Neuron (in vitro differentiated cells): Measurements from ENCODE around the gene MVP.

Source experiments
- H2AFZ ChIP-seq: one replicate; pipeline ENCODE4 v1.6.1; 2013; ENCODE audit warnings: low read depth, mild to moderate bottlenecking, inconsistent platforms, low read length, moderate library complexity
- H3K27me3 ChIP-seq: one replicate; pipeline ENCODE4 v1.6.1; 2013; ENCODE audit warnings: low read length; ENCODE audit not compliant: insufficient read depth
- H3K36me3 ChIP-seq: one replicate; pipeline ENCODE4 v1.6.1; 2013; ENCODE audit warnings: low read length; ENCODE audit not compliant: insufficient read depth
- H3K4me1 ChIP-seq: one replicate; pipeline ENCODE4 v1.6.1; 2013; ENCODE audit warnings: low read length; ENCODE audit not compliant: insufficient read depth
- H3K4me3 ChIP-seq: 2 replicates; pipeline ENCODE4 v1.5.1; 2013; ENCODE audit warnings: mild to moderate bottlenecking, low read length, moderate library complexity
- H3K9me3 ChIP-seq: one replicate; pipeline ENCODE4 v1.6.1; 2013; ENCODE audit warnings: low read length

MVP gene

GRCh38 chr16:29807426-29808218 is 12.6 kb upstream of the MVP start:
- Histone ChIP-seq H3K27me3 (no peaks in the 10 kb centered on the region), H2AFZ (no peak overlapping the region), H3K4me3 (peak overlapping the region; percentile 59), H3K9me3 (no peaks in the 10 kb centered on the region), H3K4me1 (peaks cover 48% of the 10 kb centered on the region), H3K36me3 (peaks cover 29% of the 10 kb centered on the region)

- Histone ChIP-seq H2AFZ (no peak overlapping the region), H3K9me3 (no peaks in the 10 kb centered on the region), H3K4me1 (peaks cover 52% of the 10 kb centered on the region), H3K27me3 (no peaks in the 10 kb centered on the region), H3K36me3 (peaks cover 21% of the 10 kb centered on the region), H3K4me3 (peak overlapping the region; percentile 59)
Measured at GRCh38 chr16:29808219-29808900, 11.9 kb upstream of the MVP start.

- H3K9me3 ChIP-seq: no peaks in the 10 kb centered on the region
- H3K27me3 ChIP-seq: no peaks in the 10 kb centered on the region
- H3K36me3 ChIP-seq: peaks cover 16% of the 10 kb centered on the region
- no peak overlapping the region for H3K4me3 ChIP-seq
- H2AFZ ChIP-seq: no peak overlapping the region
- H3K4me1 ChIP-seq: peaks cover 56% of the 10 kb centered on the region
Measured at GRCh38 chr16:29809031-29809747, 11.1 kb upstream of the MVP start.

- H3K36me3 ChIP-seq: peaks cover 16% of the 10 kb centered on the region
- H3K27me3 ChIP-seq: no peaks in the 10 kb centered on the region
- no peaks in the 10 kb centered on the region for H3K9me3 ChIP-seq
- peak overlapping the region; percentile 83 for H3K4me3 ChIP-seq
- no peak overlapping the region for H2AFZ ChIP-seq
- peaks cover 56% of the 10 kb centered on the region for H3K4me1 ChIP-seq
Measured at GRCh38 chr16:29809850-29810698, 10.2 kb upstream of the MVP start.

GRCh38 chr16:29810699-29811169 is 9.5 kb upstream of the MVP start:
- H3K36me3 ChIP-seq: peaks cover 16% of the 10 kb centered on the region
- H3K27me3 ChIP-seq: no peaks in the 10 kb centered on the region
- no peak overlapping the region for H2AFZ ChIP-seq
- peak overlapping the region; percentile 83 for H3K4me3 ChIP-seq
- H3K4me1 ChIP-seq: peaks cover 62% of the 10 kb centered on the region
- no peaks in the 10 kb centered on the region for H3K9me3 ChIP-seq

- Histone ChIP-seq H3K27me3 (no peaks in the 10 kb centered on the region), H3K9me3 (no peaks in the 10 kb centered on the region), H3K4me1 (peaks cover 62% of the 10 kb centered on the region), H3K36me3 (peaks cover 16% of the 10 kb centered on the region), H2AFZ (no peak overlapping the region), H3K4me3 (peak overlapping the region; percentile 83)
Measured at GRCh38 chr16:29811170-29811895, 8.9 kb upstream of the MVP start.

GRCh38 chr16:29811896-29812665 is 8.2 kb upstream of the MVP start, which contains the start of gene PRRT2:
Gene PRRT2 (plus strand): TSS chr16:29812193. CDS start chr16:29813055, 862 bp downstream.
- Histone ChIP-seq H3K36me3 (peaks cover 16% of the 10 kb centered on the region), H2AFZ (no peak within 1 kb of the TSS), H3K4me1 (peaks cover 66% of the 10 kb centered on the region)

GRCh38 chr16:29812754-29813643 is 7.3 kb upstream of the MVP start:
- no peaks in the 10 kb centered on the region for H3K27me3 ChIP-seq
- peaks cover 68% of the 10 kb centered on the region for H3K4me1 ChIP-seq
- H3K4me3 ChIP-seq: peak overlapping the region; percentile 83
- H3K36me3 ChIP-seq: peaks cover 18% of the 10 kb centered on the region
- H2AFZ ChIP-seq: no peak overlapping the region
- no peaks in the 10 kb centered on the region for H3K9me3 ChIP-seq

More at GRCh38 chr16:29811896-29812665, 8.2 kb upstream of the MVP start, which contains the start of gene PRRT2:
- Histone ChIP-seq H3K9me3 (no peaks in the 10 kb centered on the region), H3K27me3 (no peaks in the 10 kb centered on the region), H3K4me3 (peak within 1 kb of the TSS; percentile 83)

GRCh38 chr16:29813644-29814562 is 6.4 kb upstream of the MVP start:
- Histone ChIP-seq H3K4me1 (peaks cover 59% of the 10 kb centered on the region), H3K36me3 (peaks cover 21% of the 10 kb centered on the region), H3K4me3 (peak overlapping the region; percentile 83), H3K27me3 (no peaks in the 10 kb centered on the region), H2AFZ (no peak overlapping the region), H3K9me3 (no peaks in the 10 kb centered on the region)

- Histone ChIP-seq H3K27me3 (no peaks in the 10 kb centered on the region), H3K36me3 (peaks cover 24% of the 10 kb centered on the region), H3K4me3 (no peak overlapping the region), H2AFZ (no peak overlapping the region), H3K9me3 (no peaks in the 10 kb centered on the region), H3K4me1 (peaks cover 53% of the 10 kb centered on the region)
Measured at GRCh38 chr16:29814592-29814991, 5.7 kb upstream of the MVP start.
